ENCODE measurements around the gene ZBTB20. TPM values are rescaled to one million over a fixed set of nuclear protein-coding genes. Genes with fewer than 3 reads are reported as not detected.

The ZBTB20 gene
- total RNA-seq, 2 experiments from 2014 or later, result 8.1 TPM

DNA sequence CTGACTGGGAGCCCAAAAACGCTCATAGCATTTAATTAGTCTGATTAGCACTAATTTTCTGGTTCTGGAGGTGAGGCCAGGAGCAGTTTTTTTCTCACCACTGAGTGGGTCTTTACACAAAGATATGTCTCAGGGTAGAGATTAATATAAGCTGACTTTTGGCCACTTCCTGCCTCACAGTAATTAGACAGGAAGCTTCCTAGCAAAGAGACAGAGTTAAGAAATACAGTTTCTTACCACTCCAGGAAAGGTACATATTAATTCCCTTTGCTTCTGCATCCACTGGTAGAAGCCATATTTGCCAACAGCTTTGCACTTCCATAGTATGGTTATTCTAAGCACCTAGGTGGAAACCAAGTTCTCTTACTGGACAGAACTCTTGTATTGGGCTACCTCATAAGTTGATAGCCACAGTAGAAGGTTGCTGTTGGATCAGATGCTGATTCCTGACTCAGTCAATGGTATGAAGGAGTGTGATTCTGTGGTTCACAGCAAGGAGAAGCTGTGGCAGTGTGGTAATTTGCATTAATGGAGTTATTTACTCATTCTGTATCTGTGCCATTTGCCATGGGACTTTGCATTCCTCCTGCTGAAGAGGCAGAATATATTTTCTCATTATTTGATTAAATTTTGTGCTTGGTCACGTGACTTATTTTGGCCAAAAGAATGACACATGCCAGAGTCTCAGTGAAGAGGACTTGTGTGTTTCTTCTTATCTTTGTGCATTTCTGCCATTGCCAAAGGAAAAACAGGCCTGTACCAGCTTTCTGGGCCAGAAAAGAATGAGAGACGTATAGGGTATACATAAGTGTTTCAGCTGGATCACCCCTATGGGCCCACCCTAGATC is 17.5 kb upstream of the ZBTB20 start:
- no peak for DNase-seq
- ChIA-PET POLR2A (interaction anchor here (0.9 to 3.9 kb wide), 2 partner anchors 15 to 19 kb away, joined by 3 to 67 read pairs; partner anchors contain the start of gene ZBTB20), CTCF (interaction anchor here (1.0 to 7.5 kb wide), 7 partner anchors 9 to 650 kb away, joined by 3 to 79 read pairs (median 5); partner anchors contain the start of gene ZBTB20)

DNA sequence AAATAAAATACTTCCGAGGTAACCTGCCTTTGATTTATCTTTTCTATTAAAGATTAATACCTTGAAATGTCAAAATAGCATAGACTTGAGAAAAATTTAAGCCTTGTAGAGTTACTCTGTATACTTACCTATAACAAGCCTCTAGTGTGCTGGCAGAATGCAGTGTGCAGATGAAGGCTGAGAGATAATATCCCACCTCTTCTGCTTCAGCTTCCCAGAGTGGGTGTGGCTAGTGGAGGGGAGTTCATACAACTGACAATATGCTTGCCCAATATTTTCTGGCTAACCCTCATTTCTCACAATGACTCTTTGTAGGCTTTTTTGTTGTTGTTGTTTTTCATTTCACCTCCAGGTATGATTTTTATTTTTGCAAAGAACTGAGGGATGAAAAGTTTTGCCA is 15.7 kb upstream of the ZBTB20 start:
- Mint-ChIP-seq H3K27me3 (ENCODE audit: low read depth) (no peaks in the 10 kb centered on the region), H3K9me3 (ENCODE audit: insufficient read depth) (peaks cover 4% of the 10 kb centered on the region), H3K4me1 (ENCODE audit: low read depth) (peaks cover 46% of the 10 kb centered on the region), H3K4me3 (no peak overlapping the region), H3K36me3 (ENCODE audit: low read depth) (peaks cover 10% of the 10 kb centered on the region), H3K27ac (no peak overlapping the region)
- ATAC-seq, result no peak
- DNase-seq, result no peak
- ChIA-PET CTCF (interaction anchor here (1.0 to 2.7 kb wide), 3 partner anchors 12 to 121 kb away, joined by 3 to 12 read pairs (median 4); no protein-coding TSS in a partner anchor), POLR2A (interaction anchor here (3.9 kb wide), 1 partner anchor 17 kb away, joined by 67 read pairs; the partner anchor contains the start of gene ZBTB20)

More for the DNA sequence above, 17.5 kb upstream of the ZBTB20 start:
- peaks cover 5% of the 10 kb centered on the region for H3K36me3 Mint-ChIP-seq (ENCODE audit: low read depth)
- peaks cover 4% of the 10 kb centered on the region for H3K9me3 Mint-ChIP-seq (ENCODE audit: insufficient read depth)
- peak overlapping the region; percentile 53 for H3K27ac Mint-ChIP-seq
- no peaks in the 10 kb centered on the region for H3K27me3 Mint-ChIP-seq (ENCODE audit: low read depth)
- peak; percentile 24 for ATAC-seq
- H3K4me1 Mint-ChIP-seq (ENCODE audit: low read depth), result peaks cover 47% of the 10 kb centered on the region
- H3K4me3 Mint-ChIP-seq, result no peak overlapping the region

DNA sequence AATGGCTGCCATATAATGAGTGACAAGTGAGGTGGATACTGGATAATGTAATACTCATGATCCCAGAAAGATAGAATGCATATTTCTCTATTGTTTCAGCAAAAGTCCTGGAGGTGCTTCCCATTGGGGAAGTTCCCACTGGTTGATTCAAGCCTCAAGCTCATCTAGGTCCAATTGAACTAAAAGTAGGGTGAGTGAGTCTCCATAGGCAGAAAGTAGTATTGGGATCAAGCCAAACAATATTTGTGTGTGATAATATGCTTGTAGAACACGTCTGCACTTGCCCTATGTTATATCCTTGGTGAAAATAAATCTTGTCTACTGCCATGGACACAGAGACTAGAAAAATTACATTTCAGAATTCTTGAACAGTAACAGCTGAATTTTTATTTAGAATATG is 14.8 kb upstream of the ZBTB20 start:
- H3K4me3 Mint-ChIP-seq, result no peak overlapping the region
- DNase-seq, result no peak
- no peak overlapping the region for H3K27ac Mint-ChIP-seq
- peaks cover 46% of the 10 kb centered on the region for H3K4me1 Mint-ChIP-seq (ENCODE audit: low read depth)
- ATAC-seq, result no peak
- CTCF ChIA-PET, result no interaction called here
- POLR2A ChIA-PET, result interaction anchor here (1.1 kb wide), 1 partner anchor 15 kb away, joined by 5 read pairs; the partner anchor contains the start of gene ZBTB20
- no peaks in the 10 kb centered on the region for H3K27me3 Mint-ChIP-seq (ENCODE audit: low read depth)
- peaks cover 10% of the 10 kb centered on the region for H3K36me3 Mint-ChIP-seq (ENCODE audit: low read depth)
- H3K9me3 Mint-ChIP-seq (ENCODE audit: insufficient read depth), result peaks cover 4% of the 10 kb centered on the region

DNA sequence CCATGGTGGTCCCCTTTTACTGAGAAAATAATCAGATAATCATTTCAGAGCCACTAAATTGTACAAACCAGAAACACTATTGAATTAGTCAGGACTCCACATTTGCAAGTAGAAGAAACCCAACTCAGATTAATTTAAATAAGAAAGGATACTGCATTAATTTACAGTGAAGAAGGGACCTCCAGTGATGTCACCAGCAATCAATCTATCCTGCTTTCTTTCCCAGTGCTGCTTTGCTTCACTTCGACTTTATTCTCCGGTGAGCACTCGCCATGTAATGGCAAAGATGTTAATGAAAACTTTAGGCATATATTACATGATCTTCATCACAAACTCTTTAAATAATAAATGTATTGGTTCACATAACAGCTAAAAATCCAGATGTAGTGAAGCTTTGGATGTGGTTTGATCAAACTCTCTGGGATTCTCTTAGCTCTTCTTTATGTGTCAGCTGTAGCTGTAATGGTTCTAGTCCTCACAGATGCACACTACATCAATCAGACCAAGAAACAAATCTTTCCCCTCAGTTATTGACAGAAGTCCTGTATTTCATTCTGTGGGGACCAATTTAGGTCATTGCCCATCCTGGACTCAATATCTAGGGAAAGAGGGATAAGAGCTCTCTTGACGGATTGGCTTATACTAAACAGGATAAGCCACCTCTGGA is 14.2 kb upstream of the ZBTB20 start:
- ChIA-PET CTCF (no interaction called here), POLR2A (interaction anchor here (1.1 kb wide), 1 partner anchor 14 kb away, joined by 5 read pairs; the partner anchor contains the start of gene ZBTB20)
- DNase-seq (no peak), ATAC-seq (no peak)
- Mint-ChIP-seq H3K4me1 (ENCODE audit: low read depth) (peaks cover 46% of the 10 kb centered on the region), H3K36me3 (ENCODE audit: low read depth) (peaks cover 10% of the 10 kb centered on the region), H3K27ac (no peak overlapping the region), H3K4me3 (no peak overlapping the region), H3K27me3 (ENCODE audit: low read depth) (no peaks in the 10 kb centered on the region), H3K9me3 (ENCODE audit: insufficient read depth) (peaks cover 4% of the 10 kb centered on the region)

DNA sequence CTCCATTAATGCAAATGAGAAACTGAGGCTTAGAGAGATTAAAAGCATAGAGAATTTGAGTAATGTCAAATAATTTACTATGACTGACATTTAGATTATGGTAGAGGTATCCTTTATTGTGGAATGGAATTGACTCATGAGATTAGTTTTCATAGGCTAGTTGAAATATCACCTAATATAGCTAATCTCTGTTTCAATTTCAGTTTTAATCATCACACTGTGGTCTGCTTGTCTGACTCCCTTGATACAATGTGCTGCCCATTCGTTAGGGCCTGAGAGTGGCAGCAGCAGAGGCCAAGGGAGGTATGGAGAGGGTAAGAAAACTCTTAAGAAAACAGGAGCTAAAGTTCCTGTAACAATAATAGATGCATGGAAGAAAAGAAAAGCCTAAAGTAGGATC is 13.2 kb upstream of the ZBTB20 start:
- ATAC-seq (no peak), DNase-seq (no peak)
- no peak overlapping the region for H3K4me3 Mint-ChIP-seq
- peaks cover 10% of the 10 kb centered on the region for H3K36me3 Mint-ChIP-seq (ENCODE audit: low read depth)
- peaks cover 4% of the 10 kb centered on the region for H3K9me3 Mint-ChIP-seq (ENCODE audit: insufficient read depth)
- POLR2A ChIA-PET, result no interaction called here
- H3K4me1 Mint-ChIP-seq (ENCODE audit: low read depth), result peaks cover 39% of the 10 kb centered on the region
- CTCF ChIA-PET, result no interaction called here
- H3K27me3 Mint-ChIP-seq (ENCODE audit: low read depth), result no peaks in the 10 kb centered on the region
- H3K27ac Mint-ChIP-seq, result no peak overlapping the region

DNA sequence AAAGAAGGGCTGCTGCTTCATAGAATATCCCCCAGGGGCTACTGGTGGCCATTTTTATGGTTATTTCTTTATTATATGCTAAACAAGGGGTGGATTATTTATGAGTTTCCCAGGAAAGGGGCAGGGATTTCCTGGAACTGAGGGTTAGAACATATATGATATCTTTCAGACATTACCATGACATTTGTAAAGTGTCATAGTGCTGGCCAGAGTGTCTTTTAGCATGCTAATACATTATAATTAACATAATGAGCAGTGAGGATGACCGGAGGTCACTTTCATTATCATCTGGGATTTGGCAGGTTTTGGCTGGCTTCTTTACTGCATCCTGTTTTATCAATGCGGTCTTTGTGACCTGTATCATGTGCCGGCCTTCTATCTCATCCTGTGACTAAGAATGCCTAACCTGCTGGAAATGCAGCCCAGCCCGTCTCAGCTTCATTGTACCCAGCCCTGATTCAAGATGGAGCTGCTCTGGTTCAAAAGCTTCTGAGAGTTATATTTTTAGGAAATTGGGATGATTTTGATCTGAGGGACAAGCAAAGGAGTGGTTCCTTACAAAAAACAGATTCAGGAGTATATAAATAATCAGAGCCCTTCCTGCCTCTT is 9.1 kb upstream of the ZBTB20 start:
- ATAC-seq (no peak), DNase-seq (no peak)
- Mint-ChIP-seq H3K27me3 (ENCODE audit: low read depth) (peaks cover 3% of the 10 kb centered on the region), H3K4me3 (no peak overlapping the region), H3K27ac (no peak overlapping the region), H3K36me3 (ENCODE audit: low read depth) (peaks cover 8% of the 10 kb centered on the region), H3K9me3 (ENCODE audit: insufficient read depth) (no peaks in the 10 kb centered on the region), H3K4me1 (ENCODE audit: low read depth) (peaks cover 11% of the 10 kb centered on the region)
- ChIA-PET POLR2A (no interaction called here), CTCF (no interaction called here)

DNA sequence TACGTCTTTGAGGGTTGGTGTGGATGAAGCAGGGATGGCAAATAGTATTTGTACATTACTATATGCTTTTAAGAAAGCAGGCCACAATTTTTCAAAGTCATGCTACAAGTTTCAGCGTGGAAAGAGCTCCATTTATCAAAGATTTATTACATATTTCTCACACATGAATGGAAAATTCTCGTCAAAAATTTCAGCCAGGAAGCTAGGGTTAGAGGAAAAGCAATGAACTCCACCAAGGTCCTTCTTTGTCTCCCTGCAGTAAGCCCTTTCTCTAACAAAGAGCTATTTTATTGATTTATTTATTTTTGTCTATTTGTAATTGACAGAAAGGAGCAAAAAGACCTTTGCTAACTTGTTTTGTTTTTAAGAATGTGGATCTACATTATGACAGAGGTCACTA is 7.5 kb upstream of the ZBTB20 start:
- POLR2A ChIA-PET, result no interaction called here
- H3K4me1 Mint-ChIP-seq (ENCODE audit: low read depth), result no peaks in the 10 kb centered on the region
- H3K27ac Mint-ChIP-seq, result peak overlapping the region; percentile 16
- CTCF ChIA-PET, result interaction anchor here (1.3 kb wide), 1 partner anchor 11 kb away, joined by 3 read pairs; no protein-coding TSS in a partner anchor
- peaks cover 3% of the 10 kb centered on the region for H3K27me3 Mint-ChIP-seq (ENCODE audit: low read depth)
- H3K9me3 Mint-ChIP-seq (ENCODE audit: insufficient read depth), result no peaks in the 10 kb centered on the region
- H3K36me3 Mint-ChIP-seq (ENCODE audit: low read depth), result peaks cover 8% of the 10 kb centered on the region
- DNase-seq (no peak), ATAC-seq (no peak)
- no peak overlapping the region for H3K4me3 Mint-ChIP-seq

DNA sequence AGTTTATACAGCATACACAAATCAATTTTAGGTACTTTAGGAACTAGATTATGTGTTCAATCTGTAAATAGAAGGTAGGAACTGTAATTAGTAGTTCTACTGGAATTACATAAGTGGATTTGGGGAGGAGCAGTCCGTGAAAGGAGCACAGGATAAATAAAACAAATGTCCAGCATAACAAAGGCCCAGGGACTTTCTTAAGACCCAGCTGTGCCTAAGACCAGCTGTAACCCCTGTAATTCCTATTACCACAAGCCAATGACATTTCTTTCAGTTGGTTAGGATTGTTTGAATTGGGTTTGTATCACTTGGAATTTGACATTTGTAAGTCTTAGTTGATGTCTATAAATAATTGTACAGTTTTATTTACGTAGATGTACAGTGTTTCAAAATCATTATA is 4.8 kb upstream of the ZBTB20 start:
- Mint-ChIP-seq H3K36me3 (ENCODE audit: low read depth) (peaks cover 2% of the 10 kb centered on the region), H3K9me3 (ENCODE audit: insufficient read depth) (no peaks in the 10 kb centered on the region), H3K27ac (no peak overlapping the region), H3K27me3 (ENCODE audit: low read depth) (peaks cover 3% of the 10 kb centered on the region), H3K4me1 (ENCODE audit: low read depth) (peaks cover 4% of the 10 kb centered on the region), H3K4me3 (no peak overlapping the region)
- CTCF ChIA-PET, result no interaction called here
- ATAC-seq, result no peak
- DNase-seq, result no peak
- POLR2A ChIA-PET, result no interaction called here

DNA sequence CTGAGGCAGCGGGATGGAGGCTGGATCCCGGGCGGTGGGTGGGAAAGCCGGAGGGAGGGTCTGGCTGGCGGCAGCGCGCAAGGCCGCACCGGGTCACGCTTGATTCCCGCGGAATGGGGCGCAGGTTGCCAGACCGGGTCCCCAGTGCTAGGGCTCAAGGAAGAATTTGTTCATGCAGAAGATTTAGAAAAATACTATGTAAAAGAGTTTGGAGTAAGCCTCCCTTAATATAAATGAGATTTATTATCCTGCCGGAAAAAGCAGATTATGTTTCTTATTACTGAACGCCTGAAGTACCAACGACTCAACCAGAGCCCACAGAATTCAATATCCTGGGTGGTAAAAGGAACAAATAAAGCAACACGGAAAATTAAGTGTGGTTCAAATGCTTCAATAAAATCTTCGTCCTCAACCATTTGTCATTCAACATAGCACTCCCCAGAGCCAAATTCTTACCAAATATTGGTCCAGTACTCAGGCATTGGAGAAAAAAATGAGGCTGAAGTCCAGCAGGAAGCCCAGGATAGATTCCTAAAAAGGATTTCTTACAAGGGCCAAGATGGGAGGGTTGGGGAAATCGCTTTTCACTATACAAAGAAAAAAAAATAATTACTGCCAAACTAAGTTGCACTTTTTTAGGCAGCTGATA is 1.2 kb upstream of the ZBTB20 start:
- H3K27me3 Mint-ChIP-seq (ENCODE audit: low read depth), result peaks cover 3% of the 10 kb centered on the region
- ChIA-PET CTCF (interaction anchor here (0.6 kb wide), 1 partner anchor 56 kb away, joined by 3 read pairs; no protein-coding TSS in a partner anchor), POLR2A (no interaction called here)
- DNase-seq (no peak), ATAC-seq (no peak)
- no peaks in the 10 kb centered on the region for H3K9me3 Mint-ChIP-seq (ENCODE audit: insufficient read depth)
- peak overlapping the region; percentile 92 for H3K4me3 Mint-ChIP-seq
- H3K27ac Mint-ChIP-seq, result peak overlapping the region; percentile 96
- H3K36me3 Mint-ChIP-seq (ENCODE audit: low read depth), result peaks cover 2% of the 10 kb centered on the region
- peaks cover 19% of the 10 kb centered on the region for H3K4me1 Mint-ChIP-seq (ENCODE audit: low read depth)

DNA sequence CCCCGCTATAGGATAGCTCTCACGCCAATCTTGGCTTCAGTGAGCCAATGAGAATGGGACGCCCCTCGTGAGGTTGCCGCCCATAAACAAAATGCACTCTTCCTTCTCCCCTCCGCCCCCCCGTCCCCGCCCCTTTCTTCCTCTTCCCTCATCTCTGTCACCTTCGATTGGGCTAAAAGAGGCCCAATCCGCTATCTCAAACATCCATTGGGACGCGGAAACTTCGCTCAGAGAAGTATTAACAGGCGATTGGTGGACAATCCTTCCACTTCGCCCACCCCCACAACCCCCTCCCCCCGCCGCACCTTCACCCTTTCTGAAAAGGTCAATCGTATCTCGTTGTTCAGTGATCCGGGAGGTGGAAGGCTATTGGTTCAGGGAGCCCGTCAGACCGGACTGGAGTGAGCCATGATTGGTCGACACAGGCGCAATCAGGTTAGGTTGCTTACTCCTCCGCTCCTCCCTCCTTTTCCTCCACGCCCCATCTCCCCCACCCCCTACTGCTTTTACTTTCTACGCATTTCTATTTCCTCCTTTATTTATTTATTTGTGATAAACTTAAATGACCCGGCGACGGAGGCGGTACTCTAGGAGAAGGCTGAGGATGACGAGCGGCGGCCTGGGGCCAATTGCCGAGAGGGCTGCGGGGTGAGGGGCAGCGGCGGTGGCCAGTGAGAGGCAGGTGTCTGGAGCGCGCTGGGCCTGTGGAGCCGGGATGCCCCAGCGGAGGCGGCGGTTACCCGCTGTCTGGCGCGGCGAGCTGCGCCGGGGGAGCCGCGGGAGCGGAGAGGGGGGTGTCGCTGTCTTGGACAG is 447 bp upstream of the ZBTB20 start:
- H3K27me3 Mint-ChIP-seq (ENCODE audit: low read depth), result peaks cover 1% of the 10 kb centered on the region
- ChIA-PET POLR2A (interaction anchor here (1.1 to 3.6 kb wide), 3 partner anchors 14 to 511 kb away, joined by 3 to 67 read pairs (median 5); no protein-coding TSS in a partner anchor), CTCF (interaction anchor here (0.9 to 3.6 kb wide), 3 partner anchors 11 to 54 kb away, joined by 3 to 48 read pairs (median 27); no protein-coding TSS in a partner anchor)
- ATAC-seq, result peak; percentile 88
- H3K27ac Mint-ChIP-seq, result peak overlapping the region; percentile 96
- peaks cover 19% of the 10 kb centered on the region for H3K4me1 Mint-ChIP-seq (ENCODE audit: low read depth)
- no peaks in the 10 kb centered on the region for H3K9me3 Mint-ChIP-seq (ENCODE audit: insufficient read depth)
- H3K4me3 Mint-ChIP-seq, result peak overlapping the region; percentile 92
- peak; percentile 99 for DNase-seq
- peaks cover 2% of the 10 kb centered on the region for H3K36me3 Mint-ChIP-seq (ENCODE audit: low read depth)
